ENCODE measurements around the gene TMEM120B. TPM values are rescaled to one million over a fixed set of nuclear protein-coding genes. Genes with fewer than 3 reads are reported as not detected.

The TMEM120B gene
- total and polyA plus RNA-seq, 2 of the 13 experiments (the other 11 are each of a cell fraction or from before 2014, with no cell fraction given), result 7.1 to 12.9 TPM

DNA sequence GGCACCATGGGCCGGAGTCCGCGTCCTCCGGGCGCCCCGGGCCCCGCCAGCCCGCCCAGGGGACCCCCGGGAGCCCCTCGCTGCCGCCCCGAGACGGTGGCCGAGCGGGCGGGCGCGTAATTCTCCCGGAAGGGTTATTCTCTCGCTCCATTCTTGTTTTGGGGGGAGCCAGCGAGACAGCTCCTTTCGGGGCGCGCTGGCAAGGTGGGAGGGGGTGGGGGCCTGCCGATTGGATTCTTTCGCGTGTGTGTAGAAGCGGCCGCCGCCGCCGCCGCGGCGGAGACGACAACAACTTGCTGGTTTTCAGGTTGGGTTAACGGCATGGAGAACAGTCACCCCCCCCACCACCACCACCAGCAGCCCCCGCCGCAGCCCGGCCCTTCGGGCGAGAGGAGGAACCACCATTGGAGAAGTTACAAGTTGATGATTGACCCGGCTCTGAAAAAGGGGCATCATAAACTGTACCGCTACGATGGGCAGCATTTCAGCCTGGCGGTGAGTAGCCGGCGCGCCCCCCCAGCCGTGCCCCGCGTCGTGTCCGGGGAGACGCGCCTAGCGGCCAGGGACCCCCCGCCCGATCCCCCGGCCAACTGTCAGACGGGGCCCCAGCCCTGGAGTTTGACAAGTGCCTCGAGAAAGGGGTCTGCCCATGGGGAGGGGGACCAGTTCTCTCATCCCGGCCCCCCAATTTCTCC lies 92.0 kb downstream of the TMEM120B start (continued):
- TF ChIP-seq, protein P1, sequence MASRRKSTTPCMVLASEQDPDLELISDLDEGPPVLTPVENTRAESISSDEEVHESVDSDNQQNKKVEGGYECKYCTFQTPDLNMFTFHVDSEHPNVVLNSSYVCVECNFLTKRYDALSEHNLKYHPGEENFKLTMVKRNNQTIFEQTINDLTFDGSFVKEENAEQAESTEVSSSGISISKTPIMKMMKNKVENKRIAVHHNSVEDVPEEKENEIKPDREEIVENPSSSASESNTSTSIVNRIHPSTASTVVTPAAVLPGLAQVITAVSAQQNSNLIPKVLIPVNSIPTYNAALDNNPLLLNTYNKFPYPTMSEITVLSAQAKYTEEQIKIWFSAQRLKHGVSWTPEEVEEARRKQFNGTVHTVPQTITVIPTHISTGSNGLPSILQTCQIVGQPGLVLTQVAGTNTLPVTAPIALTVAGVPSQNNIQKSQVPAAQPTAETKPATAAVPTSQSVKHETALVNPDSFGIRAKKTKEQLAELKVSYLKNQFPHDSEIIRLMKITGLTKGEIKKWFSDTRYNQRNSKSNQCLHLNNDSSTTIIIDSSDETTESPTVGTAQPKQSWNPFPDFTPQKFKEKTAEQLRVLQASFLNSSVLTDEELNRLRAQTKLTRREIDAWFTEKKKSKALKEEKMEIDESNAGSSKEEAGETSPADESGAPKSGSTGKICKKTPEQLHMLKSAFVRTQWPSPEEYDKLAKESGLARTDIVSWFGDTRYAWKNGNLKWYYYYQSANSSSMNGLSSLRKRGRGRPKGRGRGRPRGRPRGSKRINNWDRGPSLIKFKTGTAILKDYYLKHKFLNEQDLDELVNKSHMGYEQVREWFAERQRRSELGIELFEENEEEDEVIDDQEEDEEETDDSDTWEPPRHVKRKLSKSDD (CRISPR knock-in tag; IDR thresholded peaks at IDR 0.05; ENCODE audit: low read depth), result no peak
- TF ChIP-seq DPF2 (CRISPR knock-in tag; IDR thresholded peaks at IDR 0.05; ENCODE audit: borderline replicate concordance, low read depth), result no peak
- TF ChIP-seq ZBTB7A (CRISPR knock-in tag; IDR thresholded peaks at IDR 0.05), result no peak
- TF ChIP-seq ZNF672 (CRISPR knock-in tag; IDR thresholded peaks at IDR 0.05), result no peak
- TF ChIP-seq, protein P2, sequence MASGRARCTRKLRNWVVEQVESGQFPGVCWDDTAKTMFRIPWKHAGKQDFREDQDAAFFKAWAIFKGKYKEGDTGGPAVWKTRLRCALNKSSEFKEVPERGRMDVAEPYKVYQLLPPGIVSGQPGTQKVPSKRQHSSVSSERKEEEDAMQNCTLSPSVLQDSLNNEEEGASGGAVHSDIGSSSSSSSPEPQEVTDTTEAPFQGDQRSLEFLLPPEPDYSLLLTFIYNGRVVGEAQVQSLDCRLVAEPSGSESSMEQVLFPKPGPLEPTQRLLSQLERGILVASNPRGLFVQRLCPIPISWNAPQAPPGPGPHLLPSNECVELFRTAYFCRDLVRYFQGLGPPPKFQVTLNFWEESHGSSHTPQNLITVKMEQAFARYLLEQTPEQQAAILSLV (CRISPR knock-in tag; IDR thresholded peaks at IDR 0.05; ENCODE audit: borderline replicate concordance), result no peak
- TF ChIP-seq MAFF (IDR thresholded peaks at IDR 0.05; ENCODE audit: low read depth, low read length), result no peak
- TF ChIP-seq FOXA1 (IDR thresholded peaks at IDR 0.05), result no peak
- TF ChIP-seq FOXA1 (CRISPR knock-in tag; IDR thresholded peaks at IDR 0.05), result no peak
- peak; percentile 34 for TF ChIP-seq POLR2AphosphoS5 (IDR thresholded peaks at IDR 0.05; ENCODE audit: low read depth, low read length)
- TF ChIP-seq ZNF564 (CRISPR knock-in tag; IDR thresholded peaks at IDR 0.05), result no peak
- no peak for TF ChIP-seq ADNP (CRISPR knock-in tag; IDR thresholded peaks at IDR 0.05)
- no peak for TF ChIP-seq KLF6 (CRISPR knock-in tag; IDR thresholded peaks at IDR 0.05)
- TF ChIP-seq, protein P3, sequence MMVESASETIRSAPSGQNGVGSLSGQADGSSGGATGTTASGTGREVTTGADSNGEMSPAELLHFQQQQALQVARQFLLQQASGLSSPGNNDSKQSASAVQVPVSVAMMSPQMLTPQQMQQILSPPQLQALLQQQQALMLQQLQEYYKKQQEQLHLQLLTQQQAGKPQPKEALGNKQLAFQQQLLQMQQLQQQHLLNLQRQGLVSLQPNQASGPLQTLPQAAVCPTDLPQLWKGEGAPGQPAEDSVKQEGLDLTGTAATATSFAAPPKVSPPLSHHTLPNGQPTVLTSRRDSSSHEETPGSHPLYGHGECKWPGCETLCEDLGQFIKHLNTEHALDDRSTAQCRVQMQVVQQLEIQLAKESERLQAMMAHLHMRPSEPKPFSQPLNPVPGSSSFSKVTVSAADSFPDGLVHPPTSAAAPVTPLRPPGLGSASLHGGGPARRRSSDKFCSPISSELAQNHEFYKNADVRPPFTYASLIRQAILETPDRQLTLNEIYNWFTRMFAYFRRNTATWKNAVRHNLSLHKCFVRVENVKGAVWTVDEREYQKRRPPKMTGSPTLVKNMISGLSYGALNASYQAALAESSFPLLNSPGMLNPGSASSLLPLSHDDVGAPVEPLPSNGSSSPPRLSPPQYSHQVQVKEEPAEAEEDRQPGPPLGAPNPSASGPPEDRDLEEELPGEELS (CRISPR knock-in tag; IDR thresholded peaks at IDR 0.05), result no peak
- no peak for TF ChIP-seq RNF2 (conservative IDR thresholded peaks at IDR 0.05; ENCODE audit: low read depth)
- no peak for TF ChIP-seq ZNF558 (CRISPR knock-in tag; IDR thresholded peaks at IDR 0.05; ENCODE audit: borderline replicate concordance)
- no peak for TF ChIP-seq MXD4 (CRISPR knock-in tag; IDR thresholded peaks at IDR 0.05)
- TF ChIP-seq, protein P4, sequence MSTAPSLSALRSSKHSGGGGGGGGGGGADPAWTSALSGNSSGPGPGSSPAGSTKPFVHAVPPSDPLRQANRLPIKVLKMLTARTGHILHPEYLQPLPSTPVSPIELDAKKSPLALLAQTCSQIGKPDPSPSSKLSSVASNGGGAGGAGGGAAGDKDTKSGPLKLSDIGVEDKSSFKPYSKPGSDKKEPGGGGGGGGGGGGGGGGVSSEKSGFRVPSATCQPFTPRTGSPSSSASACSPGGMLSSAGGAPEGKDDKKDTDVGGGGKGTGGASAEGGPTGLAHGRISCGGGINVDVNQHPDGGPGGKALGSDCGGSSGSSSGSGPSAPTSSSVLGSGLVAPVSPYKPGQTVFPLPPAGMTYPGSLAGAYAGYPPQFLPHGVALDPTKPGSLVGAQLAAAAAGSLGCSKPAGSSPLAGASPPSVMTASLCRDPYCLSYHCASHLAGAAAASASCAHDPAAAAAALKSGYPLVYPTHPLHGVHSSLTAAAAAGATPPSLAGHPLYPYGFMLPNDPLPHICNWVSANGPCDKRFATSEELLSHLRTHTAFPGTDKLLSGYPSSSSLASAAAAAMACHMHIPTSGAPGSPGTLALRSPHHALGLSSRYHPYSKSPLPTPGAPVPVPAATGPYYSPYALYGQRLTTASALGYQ (CRISPR knock-in tag; IDR thresholded peaks at IDR 0.05), result no peak
- TF ChIP-seq ZNF569 (CRISPR knock-in tag; IDR thresholded peaks at IDR 0.05; ENCODE audit: borderline replicate concordance), result no peak
- TF ChIP-seq ZNF556 (CRISPR knock-in tag; IDR thresholded peaks at IDR 0.05; ENCODE audit: borderline replicate concordance), result no peak
- TF ChIP-seq HMG20A (CRISPR knock-in tag; IDR thresholded peaks at IDR 0.05; ENCODE audit: borderline replicate concordance), result no peak
- no peak for TF ChIP-seq ZBTB38 (CRISPR knock-in tag; IDR thresholded peaks at IDR 0.05)
- no peak for TF ChIP-seq RXRA (CRISPR knock-in tag; IDR thresholded peaks at IDR 0.05)
- TF ChIP-seq, protein P5, sequence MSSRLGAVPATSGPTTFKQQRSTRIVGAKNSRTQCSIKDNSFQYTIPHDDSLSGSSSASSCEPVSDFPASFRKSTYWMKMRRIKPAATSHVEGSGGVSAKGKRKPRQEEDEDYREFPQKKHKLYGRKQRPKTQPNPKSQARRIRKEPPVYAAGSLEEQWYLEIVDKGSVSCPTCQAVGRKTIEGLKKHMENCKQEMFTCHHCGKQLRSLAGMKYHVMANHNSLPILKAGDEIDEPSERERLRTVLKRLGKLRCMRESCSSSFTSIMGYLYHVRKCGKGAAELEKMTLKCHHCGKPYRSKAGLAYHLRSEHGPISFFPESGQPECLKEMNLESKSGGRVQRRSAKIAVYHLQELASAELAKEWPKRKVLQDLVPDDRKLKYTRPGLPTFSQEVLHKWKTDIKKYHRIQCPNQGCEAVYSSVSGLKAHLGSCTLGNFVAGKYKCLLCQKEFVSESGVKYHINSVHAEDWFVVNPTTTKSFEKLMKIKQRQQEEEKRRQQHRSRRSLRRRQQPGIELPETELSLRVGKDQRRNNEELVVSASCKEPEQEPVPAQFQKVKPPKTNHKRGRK (CRISPR knock-in tag; IDR thresholded peaks at IDR 0.05), result no peak
